ENCODE results near the gene SATB1. TPM values are rescaled to one million over a fixed set of nuclear protein-coding genes. Genes with fewer than 3 reads are reported as not detected.

Gene SATB1
- total RNA-seq, result 2.3 and 4.0 TPM in 2 replicates

GRCh38 chr3:18424729-18425640, at the start of gene SATB1:
Gene SATB1, minus strand, starts transcription at chr3:18425339. Its CDS starts 4,372 bp downstream, at chr3:18420967.

